Endothelial cell of umbilical vein (primary cell): ENCODE measurements around the gene ZHX3.

ENCODE experiments used
- EZH2 ChIP-seq: IDR thresholded peaks from 2 replicates; pipeline ENCODE4 v1.6.1; 2012; ENCODE audit warnings: borderline replicate concordance, low read depth, mild to moderate bottlenecking, moderate library complexity, low read length, inconsistent platforms; ENCODE audit not compliant: severe bottlenecking
- FOS ChIP-seq: IDR thresholded peaks from 2 replicates; pipeline ENCODE4 v1.6.1; 2011; ENCODE audit warnings: mild to moderate bottlenecking, low read length, moderate library complexity, borderline replicate concordance; ENCODE audit not compliant: insufficient read depth
- POLR2A ChIP-seq: IDR thresholded peaks from 2 replicates; pipeline ENCODE4 v1.6.1; 2012; ENCODE audit warnings: low read depth, mild to moderate bottlenecking, control low read depth, low read length
- POLR2AphosphoS5 ChIP-seq: IDR thresholded peaks from 2 replicates; pipeline ENCODE4 v1.6.1; 2012; ENCODE audit warnings: low read depth, mild to moderate bottlenecking, control low read depth, low read length, moderate library complexity; ENCODE audit not compliant: insufficient read depth
- TF ChIP-seq, protein P1 (sequence below), 2 donors: IDR thresholded peaks; 1 replicate in 1 of 2; 2 replicates in 1 of 2; pipeline ENCODE4 v1.5.1; 2011; ENCODE audit warnings: low read length in 2 of 2, mild to moderate bottlenecking in 2 of 2, moderate library complexity in 2 of 2, control low read depth in 1 of 2, inconsistent platforms in 1 of 2, low read depth in 1 of 2; ENCODE audit not compliant: insufficient read depth in 1 of 2; ENCODE audit errors: extremely low read depth in 1 of 2
- TF ChIP-seq, protein P2 (sequence below): IDR thresholded peaks from 2 replicates; pipeline ENCODE4 v1.6.1; 2011; ENCODE audit not compliant: insufficient read depth, insufficient read length

- TF ChIP-seq, protein P1, sequence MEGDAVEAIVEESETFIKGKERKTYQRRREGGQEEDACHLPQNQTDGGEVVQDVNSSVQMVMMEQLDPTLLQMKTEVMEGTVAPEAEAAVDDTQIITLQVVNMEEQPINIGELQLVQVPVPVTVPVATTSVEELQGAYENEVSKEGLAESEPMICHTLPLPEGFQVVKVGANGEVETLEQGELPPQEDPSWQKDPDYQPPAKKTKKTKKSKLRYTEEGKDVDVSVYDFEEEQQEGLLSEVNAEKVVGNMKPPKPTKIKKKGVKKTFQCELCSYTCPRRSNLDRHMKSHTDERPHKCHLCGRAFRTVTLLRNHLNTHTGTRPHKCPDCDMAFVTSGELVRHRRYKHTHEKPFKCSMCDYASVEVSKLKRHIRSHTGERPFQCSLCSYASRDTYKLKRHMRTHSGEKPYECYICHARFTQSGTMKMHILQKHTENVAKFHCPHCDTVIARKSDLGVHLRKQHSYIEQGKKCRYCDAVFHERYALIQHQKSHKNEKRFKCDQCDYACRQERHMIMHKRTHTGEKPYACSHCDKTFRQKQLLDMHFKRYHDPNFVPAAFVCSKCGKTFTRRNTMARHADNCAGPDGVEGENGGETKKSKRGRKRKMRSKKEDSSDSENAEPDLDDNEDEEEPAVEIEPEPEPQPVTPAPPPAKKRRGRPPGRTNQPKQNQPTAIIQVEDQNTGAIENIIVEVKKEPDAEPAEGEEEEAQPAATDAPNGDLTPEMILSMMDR (IDR thresholded peaks at IDR 0.05; ENCODE audit: extremely low read depth in 1 of 2, insufficient read depth in 1 of 2, low read depth in 1 of 2, low read length in 2 of 2), result no peak
- no peak for TF ChIP-seq EZH2
- TF ChIP-seq FOS, result no peak
- TF ChIP-seq POLR2AphosphoS5, result no peak
- TF ChIP-seq POLR2A, result no peak
- TF ChIP-seq, protein P2, sequence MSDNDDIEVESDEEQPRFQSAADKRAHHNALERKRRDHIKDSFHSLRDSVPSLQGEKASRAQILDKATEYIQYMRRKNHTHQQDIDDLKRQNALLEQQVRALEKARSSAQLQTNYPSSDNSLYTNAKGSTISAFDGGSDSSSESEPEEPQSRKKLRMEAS, result no peak
Measured at GRCh38 chr20:41350408-41350962, 33.0 kb upstream of the ZHX3 start.
